Transverse colon (tissue), 4 donors: Measurements from ENCODE around the gene DEFB112.

Source experiments
- EP300 ChIP-seq: sonication (generic); formaldehyde crosslinking; IDR thresholded peaks from one replicate; pipeline ENCODE4 v1.6.1; 2017; ENCODE audit warnings: antibody characterized with exemption, low read depth
- POLR2A ChIP-seq: fragments of 450-650 bp; IDR thresholded peaks from one replicate; pipeline ENCODE4 v1.6.1; 2016; ENCODE audit warnings: antibody characterized with exemption, mild to moderate bottlenecking, moderate library complexity
- POLR2AphosphoS5 ChIP-seq, 3 donors: sonication (generic); formaldehyde crosslinking; IDR thresholded peaks; one replicate each; pipeline ENCODE4 v1.6.1; 2016; ENCODE audit warnings: antibody characterized with exemption in 3 of 3
- TF ChIP-seq, protein P1 (sequence below), 5 experiments: fragments of 200-600 bp in 3 of 5; fragments of 450-650 bp in 2 of 5; sonication (generic) in 3 of 5; IDR thresholded peaks; 1 replicate in 2 of 5; 2 replicates in 3 of 5; pipeline ENCODE4 v1.5.1; 2016 to 2017; ENCODE audit warnings: antibody characterized with exemption in 5 of 5, inconsistent platforms in 3 of 5, mild to moderate bottlenecking in 2 of 5, moderate library complexity in 1 of 5

DNA sequence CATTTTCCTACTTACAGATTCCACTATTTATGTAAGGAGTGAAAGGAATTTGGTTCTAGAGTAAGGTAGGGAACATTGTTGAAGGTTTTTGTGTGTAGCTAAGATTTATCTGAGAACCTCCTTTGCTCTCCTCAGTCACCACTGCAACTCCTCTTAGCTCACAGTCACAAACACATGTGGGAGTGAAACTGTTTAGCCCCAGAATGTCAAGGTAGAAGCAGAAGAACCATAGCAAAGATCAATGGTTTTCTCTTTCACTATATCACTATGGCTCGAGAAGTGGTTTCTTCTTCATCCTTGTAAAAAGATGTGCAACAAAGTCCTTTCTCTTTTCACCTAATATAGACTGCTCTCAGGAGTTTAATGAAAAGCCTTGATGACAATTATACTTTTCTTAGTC, 6.5 kb upstream of the DEFB112 start:
- no peak for TF ChIP-seq POLR2AphosphoS5 (IDR thresholded peaks at IDR 0.05)
- TF ChIP-seq, protein P1, sequence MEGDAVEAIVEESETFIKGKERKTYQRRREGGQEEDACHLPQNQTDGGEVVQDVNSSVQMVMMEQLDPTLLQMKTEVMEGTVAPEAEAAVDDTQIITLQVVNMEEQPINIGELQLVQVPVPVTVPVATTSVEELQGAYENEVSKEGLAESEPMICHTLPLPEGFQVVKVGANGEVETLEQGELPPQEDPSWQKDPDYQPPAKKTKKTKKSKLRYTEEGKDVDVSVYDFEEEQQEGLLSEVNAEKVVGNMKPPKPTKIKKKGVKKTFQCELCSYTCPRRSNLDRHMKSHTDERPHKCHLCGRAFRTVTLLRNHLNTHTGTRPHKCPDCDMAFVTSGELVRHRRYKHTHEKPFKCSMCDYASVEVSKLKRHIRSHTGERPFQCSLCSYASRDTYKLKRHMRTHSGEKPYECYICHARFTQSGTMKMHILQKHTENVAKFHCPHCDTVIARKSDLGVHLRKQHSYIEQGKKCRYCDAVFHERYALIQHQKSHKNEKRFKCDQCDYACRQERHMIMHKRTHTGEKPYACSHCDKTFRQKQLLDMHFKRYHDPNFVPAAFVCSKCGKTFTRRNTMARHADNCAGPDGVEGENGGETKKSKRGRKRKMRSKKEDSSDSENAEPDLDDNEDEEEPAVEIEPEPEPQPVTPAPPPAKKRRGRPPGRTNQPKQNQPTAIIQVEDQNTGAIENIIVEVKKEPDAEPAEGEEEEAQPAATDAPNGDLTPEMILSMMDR (IDR thresholded peaks at IDR 0.05), result no peak
- TF ChIP-seq POLR2A, result no peak
- TF ChIP-seq EP300, result no peak
